ENCODE measurements around the gene EFNB2.
A peak's percentile ranks its signal among the peaks of the same experiment; 100 is the strongest.

Gene EFNB2

GRCh38 chr13:106535552-106536243 is at the start of gene EFNB2:
Gene EFNB2, minus strand, starts transcription at chr13:106535662. Its CDS starts 698 bp downstream, at chr13:106534964.
- DNase-seq (ENCODE audit: low spot score), result peak; percentile 99

- DNase-seq (ENCODE audit: low spot score), result no peak
Measured at GRCh38 chr13:106581225-106581624, 45.8 kb upstream of the EFNB2 start.

GRCh38 chr13:106575896-106576295 is 40.4 kb upstream of the EFNB2 start:
- DNase-seq (ENCODE audit: low spot score), result no peak

- DNase-seq (ENCODE audit: low spot score), result peak; percentile 72
Measured at GRCh38 chr13:106573868-106574267, 38.4 kb upstream of the EFNB2 start.

- peak; percentile 79 for DNase-seq (ENCODE audit: low spot score)
Measured at GRCh38 chr13:106573284-106573846, 37.9 kb upstream of the EFNB2 start.

- DNase-seq (ENCODE audit: low spot score), result no peak
Measured at GRCh38 chr13:106570299-106570852, 34.9 kb upstream of the EFNB2 start.

- no peak for DNase-seq (ENCODE audit: low spot score)
Measured at GRCh38 chr13:106569233-106570095, 34.0 kb upstream of the EFNB2 start.

- no peak for DNase-seq (ENCODE audit: low spot score)
Measured at GRCh38 chr13:106568299-106569003, 33.0 kb upstream of the EFNB2 start.

GRCh38 chr13:106567474-106568298 is 32.2 kb upstream of the EFNB2 start, which contains the start of gene ARGLU1:
Gene ARGLU1, minus strand, starts transcription at chr13:106568137. Its CDS starts 218 bp downstream, at chr13:106567919.
- DNase-seq (ENCODE audit: low spot score), result peak; percentile 97

GRCh38 chr13:106566641-106567473 is 31.4 kb upstream of the EFNB2 start:
- peak; percentile 77 for DNase-seq (ENCODE audit: low spot score)

GRCh38 chr13:106565127-106565775 is 29.8 kb upstream of the EFNB2 start:
- no peak for DNase-seq (ENCODE audit: low spot score)

- no peak for DNase-seq (ENCODE audit: low spot score)
Measured at GRCh38 chr13:106562301-106562700, 26.8 kb upstream of the EFNB2 start.

GRCh38 chr13:106561551-106562170 is 26.2 kb upstream of the EFNB2 start:
- DNase-seq (ENCODE audit: low spot score), result no peak

- DNase-seq (ENCODE audit: low spot score), result no peak
Measured at GRCh38 chr13:106560821-106561220, 25.4 kb upstream of the EFNB2 start.

- no peak for DNase-seq (ENCODE audit: low spot score)
Measured at GRCh38 chr13:106558527-106558926, 23.1 kb upstream of the EFNB2 start.

- DNase-seq (ENCODE audit: low spot score), result no peak
Measured at GRCh38 chr13:106555631-106556328, 20.3 kb upstream of the EFNB2 start.

- DNase-seq (ENCODE audit: low spot score), result no peak
Measured at GRCh38 chr13:106551751-106552150, 16.3 kb upstream of the EFNB2 start.

GRCh38 chr13:106551350-106551749 is 15.9 kb upstream of the EFNB2 start:
- no peak for DNase-seq (ENCODE audit: low spot score)
